NCI-H345 (cell line): ENCODE measurements around the gene GTF2IRD1.

Experiments used
- DNase-seq: peaks from one replicate; lab custom pipeline; 2025; lab: John Stamatoyannopoulos, UW

Gene GTF2IRD1

GRCh38 chr7:74567318-74567668, 113.6 kb downstream of the GTF2IRD1 start:
- no peak for DNase-seq

GRCh38 chr7:74568658-74569057, 115.0 kb downstream of the GTF2IRD1 start:
- DNase-seq = no peak

DNA sequence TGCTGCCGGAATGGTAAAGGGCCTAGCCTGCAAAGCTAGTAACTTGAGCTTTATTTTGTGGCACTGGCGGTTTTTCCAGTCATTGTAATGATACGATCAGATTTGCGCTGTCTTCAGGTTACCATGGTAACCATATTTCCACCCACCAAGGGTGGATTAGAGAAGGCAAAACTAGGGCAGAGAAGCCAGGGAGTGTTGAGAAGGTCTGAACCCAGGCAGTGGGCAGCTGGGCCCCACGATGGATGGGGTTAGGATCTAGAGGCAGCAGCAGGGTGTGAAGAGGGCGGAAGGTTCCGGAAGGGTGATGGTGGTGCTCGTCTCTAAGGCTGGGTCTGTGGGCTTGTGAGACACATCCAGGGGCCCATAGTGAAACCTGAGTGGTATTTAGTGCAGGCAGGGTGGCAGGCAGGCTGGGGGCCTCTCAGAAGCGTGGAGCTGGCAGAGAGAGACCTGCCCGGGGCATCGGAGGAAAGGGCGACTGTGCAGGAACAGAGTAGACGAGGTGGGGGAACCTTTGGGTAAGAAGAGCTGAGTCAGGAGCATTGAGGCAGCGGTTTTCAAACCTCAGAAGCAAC, 115.9 kb downstream of the GTF2IRD1 start:
- no peak for DNase-seq

- no peak for DNase-seq
These were observed 116.9 kb downstream of the GTF2IRD1 start for GRCh38 chr7:74570533-74571156.

DNA sequence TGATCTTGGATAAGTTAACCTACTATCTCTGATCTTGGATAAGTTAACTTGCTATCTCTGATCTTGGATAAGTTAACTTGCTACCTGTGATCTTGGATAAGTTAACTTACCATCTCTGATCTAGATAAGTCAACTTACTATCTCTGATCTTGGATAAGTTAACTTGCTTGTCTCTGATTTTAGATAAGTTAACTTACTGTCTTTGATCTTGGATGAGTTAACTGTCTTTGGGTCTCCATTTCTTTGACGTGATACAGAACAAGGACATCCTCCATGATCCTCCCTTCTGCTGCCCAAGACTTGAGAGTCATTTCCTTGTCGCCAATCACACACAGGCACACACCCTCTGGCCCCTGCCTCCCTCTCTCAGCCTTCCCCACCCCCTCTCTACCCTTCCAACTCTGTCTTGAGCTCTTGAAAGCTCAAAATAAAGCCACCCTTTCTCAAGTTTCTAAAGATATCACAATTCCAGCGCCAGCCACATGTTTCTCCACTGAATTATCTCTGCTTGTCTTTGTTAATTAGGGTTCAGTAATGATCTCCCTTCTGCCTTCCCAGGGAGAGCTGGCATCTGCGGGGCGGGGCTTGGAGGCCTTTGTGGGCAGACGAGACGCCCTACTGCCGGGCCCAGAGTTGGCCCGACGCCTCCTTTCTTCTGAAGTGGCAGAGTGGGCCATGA, 118.7 kb downstream of the GTF2IRD1 start:
- no peak for DNase-seq

DNA sequence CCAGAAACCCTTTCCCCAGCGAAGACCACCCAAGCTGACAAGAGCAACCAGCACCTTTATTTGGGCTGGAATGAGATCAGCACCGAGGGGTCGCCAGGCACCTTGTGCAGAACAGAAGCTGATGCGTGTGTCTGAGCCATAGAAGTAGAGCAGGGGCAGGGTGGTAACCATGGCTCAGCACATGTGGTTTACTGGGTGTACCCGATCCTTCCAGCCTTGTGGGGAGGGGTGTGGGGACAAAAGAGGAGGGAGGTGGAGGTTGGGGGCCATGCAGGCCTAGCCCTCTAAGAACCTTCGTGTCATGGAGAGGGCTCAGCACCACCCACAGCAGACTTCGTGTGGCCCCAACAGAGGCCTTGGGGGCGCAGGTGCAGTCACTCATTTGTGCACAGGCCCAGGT, 119.8 kb downstream of the GTF2IRD1 start:
- no peak for DNase-seq

GRCh38 chr7:74575083-74575784, 121.5 kb downstream of the GTF2IRD1 start:
- no peak for DNase-seq

GRCh38 chr7:74575811-74576210, 122.1 kb downstream of the GTF2IRD1 start:
- no peak for DNase-seq

DNA sequence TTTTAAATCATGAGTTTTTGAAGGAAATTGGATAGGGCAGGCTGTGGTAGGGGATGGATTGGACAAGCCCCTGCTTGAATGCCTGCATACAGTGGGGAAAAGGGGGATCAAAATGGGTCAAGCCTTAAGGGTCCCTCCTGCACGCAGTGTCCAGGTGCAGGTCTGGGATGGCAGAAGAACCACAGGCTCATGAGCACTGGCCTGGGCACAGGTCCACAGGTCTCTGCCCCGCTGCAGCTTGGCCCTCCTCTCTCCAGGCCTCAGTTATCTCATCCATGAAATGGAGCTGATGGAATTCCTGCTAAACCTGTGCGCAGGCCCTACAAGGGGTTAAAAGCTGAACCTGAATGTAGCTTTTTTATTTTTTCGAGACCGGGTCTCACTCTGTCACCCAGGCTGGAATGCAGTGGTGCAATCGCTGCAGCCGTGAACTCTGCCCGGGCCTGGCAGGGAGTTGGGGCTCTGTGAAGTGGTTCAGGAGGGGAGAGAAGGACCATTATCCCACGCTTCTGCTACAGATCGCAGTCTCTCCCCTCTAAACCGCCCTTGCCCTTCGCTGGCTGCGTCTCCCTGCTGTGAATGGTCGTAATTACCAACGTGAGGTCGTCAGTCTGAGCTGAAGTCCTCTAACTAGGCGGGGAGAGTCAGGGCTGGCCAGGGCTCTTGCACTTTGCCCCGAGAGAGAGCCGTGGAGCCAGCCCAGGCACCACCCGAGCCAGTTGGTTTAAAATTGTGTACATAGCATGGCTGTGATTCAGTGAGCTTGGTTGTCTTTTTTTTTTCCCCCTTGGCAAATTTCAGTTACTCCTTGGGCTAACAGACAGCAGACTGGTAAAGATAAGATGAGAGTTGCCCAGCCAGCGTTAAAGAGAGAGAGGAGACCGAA, 126.3 kb downstream of the GTF2IRD1 start:
- DNase-seq = no peak

DNA sequence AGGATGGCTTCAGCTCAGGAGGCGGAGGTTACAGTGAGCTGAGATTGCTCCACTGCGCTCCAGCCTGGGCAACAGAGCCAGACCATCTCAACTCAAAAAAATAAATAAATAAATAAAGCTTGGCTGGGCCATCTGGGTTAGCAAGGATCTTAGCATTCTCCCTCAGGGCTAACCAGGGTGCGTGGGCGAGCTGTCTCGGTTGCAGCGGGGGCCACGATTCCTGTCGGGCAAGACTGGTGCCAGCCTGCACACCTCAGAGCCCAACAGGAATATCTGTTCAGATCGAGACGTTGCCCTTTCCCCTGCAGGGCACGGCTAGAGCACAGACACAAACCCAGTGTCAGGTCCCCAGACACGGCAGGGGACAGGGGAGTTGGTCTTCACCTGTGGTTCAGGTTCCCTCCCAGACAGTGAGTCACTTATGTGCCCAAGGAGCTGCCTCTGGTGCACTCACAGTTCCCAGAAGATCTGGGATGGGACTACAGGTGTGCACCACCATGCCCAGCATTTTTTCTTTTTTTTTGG, 128.3 kb downstream of the GTF2IRD1 start:
- DNase-seq = no peak

GRCh38 chr7:74582447-74583039, 128.8 kb downstream of the GTF2IRD1 start:
- DNase-seq = no peak

DNA sequence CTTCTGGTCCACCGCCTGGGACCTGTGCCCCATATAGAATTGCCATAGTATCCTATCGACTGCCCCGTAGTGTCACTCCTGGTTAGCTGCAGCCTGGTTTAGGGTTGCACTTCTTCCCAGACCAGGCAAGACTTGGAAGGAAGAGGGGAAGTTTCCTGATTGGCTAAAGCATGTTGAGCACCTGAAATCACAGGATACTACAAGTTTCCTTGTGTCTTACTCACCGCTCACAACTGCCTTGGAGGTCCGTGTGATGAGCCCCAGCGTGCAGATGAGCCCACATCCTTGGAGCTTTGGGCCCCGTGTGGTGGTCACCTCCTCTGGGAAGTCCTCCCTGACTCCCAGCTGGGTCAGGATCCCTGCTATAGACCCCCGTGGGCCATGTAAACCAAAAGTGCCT, 129.9 kb downstream of the GTF2IRD1 start:
- DNase-seq = no peak

DNA sequence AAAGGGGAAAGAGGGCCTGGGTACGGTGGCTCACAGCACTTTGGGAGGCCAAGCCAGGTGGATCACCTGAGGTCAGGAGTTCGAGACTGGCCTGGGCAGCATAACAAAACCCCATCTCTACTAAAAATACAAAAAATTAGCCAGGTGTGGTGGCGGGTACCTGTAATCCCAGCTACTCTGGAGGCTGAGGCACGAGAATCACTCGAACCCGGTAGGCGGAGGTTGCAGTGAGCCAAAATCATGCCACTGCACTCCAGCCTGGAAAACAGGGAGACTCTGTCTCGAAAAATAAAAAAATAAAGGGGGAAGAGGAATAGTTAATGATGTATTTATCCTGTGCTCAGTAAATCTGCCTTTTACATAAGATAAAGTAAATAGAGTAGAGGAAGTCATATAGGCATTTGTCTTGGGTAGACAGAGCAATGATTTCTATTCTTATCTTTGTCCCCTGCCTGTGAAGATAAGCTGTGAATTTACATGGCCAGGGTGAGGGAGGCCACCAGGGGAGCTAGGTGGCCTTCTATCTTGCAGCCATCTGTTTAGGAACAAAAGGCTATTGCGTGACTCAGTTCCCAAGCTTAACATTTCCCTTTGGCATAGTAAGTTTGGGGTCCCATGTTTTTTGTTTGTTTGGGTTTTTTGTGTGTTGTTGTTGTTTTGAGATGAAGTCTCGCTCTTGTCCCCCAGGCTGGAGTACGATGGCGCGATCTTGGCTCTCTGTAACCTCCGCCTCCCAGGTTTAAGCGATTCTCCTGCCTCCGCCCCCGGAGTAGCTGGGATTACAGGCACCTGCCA, 130.7 kb downstream of the GTF2IRD1 start:
- no peak for DNase-seq

DNA sequence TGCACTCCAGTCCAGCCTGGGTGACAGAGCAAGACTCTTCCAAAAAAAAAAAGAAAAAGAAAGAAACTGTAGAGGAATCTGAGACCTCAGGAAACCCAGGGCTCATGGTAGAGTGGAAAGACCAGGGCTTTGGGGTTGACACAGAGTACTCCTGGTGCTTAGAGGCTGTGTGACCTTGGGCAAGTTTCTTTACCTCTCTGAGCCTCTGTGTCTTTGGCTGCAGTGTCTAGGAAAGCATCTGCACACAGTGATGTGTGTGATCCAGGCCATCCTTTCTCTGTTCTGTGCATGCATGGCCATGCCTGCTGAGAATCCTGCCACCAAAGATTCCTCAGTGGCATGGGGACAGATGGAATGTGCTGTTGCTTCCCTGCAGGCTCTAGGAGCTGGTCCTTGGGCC, 132.1 kb downstream of the GTF2IRD1 start:
- DNase-seq = no peak

- DNase-seq = no peak
These were observed 132.8 kb downstream of the GTF2IRD1 start for GRCh38 chr7:74586258-74587175.

DNA sequence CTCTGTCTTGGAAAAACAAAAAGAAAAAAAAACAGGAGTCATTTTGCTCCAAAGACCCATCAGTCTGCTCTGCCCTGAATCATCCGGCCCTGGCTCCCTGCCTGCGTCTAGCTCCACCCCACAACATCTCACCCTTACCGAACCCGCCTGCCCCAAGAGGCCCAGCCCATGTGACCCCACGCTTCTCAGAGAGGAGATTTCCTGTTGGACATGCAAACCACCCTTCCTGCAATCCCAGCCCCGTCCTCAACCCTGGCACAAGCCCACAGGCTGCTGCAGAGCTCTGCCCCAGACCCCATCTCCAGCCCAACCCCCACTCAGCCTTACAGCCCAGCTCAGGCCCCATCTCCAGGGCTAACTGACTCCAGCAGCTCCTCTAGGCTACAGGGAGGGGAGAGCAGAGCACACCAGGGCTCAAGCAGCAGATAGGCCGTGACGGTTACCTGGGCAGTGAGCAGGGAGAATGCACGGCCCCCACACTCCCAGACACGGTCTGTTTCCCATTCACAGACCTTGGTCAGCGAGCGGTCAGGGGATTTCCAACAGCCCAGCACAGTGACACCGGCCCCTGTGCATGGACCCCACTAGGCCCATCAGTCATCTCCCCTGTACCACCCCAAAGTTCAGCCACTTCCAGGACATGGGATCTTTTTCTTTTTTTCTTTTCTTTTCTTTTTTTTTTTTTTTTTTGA, 133.9 kb downstream of the GTF2IRD1 start:
- no peak for DNase-seq

GRCh38 chr7:74590813-74591212, 137.1 kb downstream of the GTF2IRD1 start:
- DNase-seq = no peak

GRCh38 chr7:74598558-74598957, 144.9 kb downstream of the GTF2IRD1 start:
- DNase-seq = no peak

DNA sequence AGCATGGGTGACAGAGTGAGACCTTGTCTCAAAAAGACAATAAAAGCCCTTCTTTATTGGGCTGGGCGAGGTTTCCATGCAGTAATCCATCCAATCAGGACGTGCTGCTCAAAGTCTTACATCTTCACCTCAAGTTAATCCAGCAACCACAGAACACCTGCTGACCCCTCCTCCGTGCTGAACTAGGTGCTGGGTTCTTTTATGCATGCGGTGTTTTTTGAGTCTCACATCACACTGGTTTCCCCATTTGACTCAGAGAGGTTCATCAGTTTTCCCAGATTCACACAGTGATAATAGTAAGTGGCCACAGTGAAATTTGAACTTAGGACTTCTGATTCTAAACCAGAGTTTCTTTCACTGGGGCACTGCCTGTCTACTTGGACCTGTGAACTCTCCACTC, 145.5 kb downstream of the GTF2IRD1 start:
- DNase-seq = no peak
